B cell (primary cell): ENCODE results near the gene CREB3L1. TPM values are rescaled to one million over a fixed set of nuclear protein-coding genes. Genes with fewer than 3 reads are reported as not detected.

Experiments
- ATAC-seq: fragments of 200-7000 bp; cut with Tn5 transposase; one replicate; pipeline ENCODE4 v1.10.0; 2021; ENCODE audit warnings: low read depth, mild to moderate bottlenecking, moderate number of reproducible peaks, moderate library complexity
- CTCF ChIA-PET: fragments of 350-600 bp; sonication (Branson Sonifier 250); formaldehyde crosslinking; loops from one replicate; lab custom pipeline; 2021; ENCODE audit warnings: antibody characterized with exemption, inconsistent platforms; lab: Charles Lee
- POLR2A ChIA-PET: fragments of 350-600 bp; sonication (Branson Sonifier 250); formaldehyde crosslinking; loops from one replicate; lab custom pipeline; 2021; ENCODE audit warnings: antibody characterized with exemption; lab: Charles Lee
- DNase-seq: peaks from one replicate; pipeline ENCODE4 v3.0.0; 2013
- H2AFZ ChIP-seq: 2 replicates; pipeline ENCODE4 v1.6.1; 2012; ENCODE audit warnings: mild to moderate bottlenecking, low read depth, low read length; ENCODE audit not compliant: insufficient read depth, poor library complexity, severe bottlenecking
- H3K27ac ChIP-seq, 2 donors: 1 replicate in 1 of 2; 2 replicates in 1 of 2; pipeline ENCODE4 v1.5.1; 2012 to 2013; ENCODE audit warnings: low read length in 2 of 2, mild to moderate bottlenecking in 2 of 2, moderate library complexity in 1 of 2
- H3K27me3 ChIP-seq, 4 experiments: fragments of 200-600 bp in 1 of 4; sonication (generic) in 1 of 4; replicated peaks in 1 of 4; 1 replicate in 2 of 4; 2 replicates in 2 of 4; pipeline versions ENCODE4 v1.6.1 to v1.7.0; 2013 to 2016; ENCODE audit warnings: low read length in 3 of 4, mild to moderate bottlenecking in 2 of 4, mixed read lengths in 1 of 4, moderate library complexity in 1 of 4; ENCODE audit not compliant: insufficient read depth in 4 of 4, control insufficient read depth in 3 of 4; ENCODE audit errors: control extremely low read depth in 1 of 4
- H3K36me3 ChIP-seq, 2 experiments: replicated peaks in 1 of 2; 1 replicate in 1 of 2; 2 replicates in 1 of 2; pipeline versions ENCODE4 v1.6.1 to v1.7.1; 2013; ENCODE audit warnings: low read length in 1 of 2; ENCODE audit not compliant: insufficient read depth in 2 of 2, control insufficient read depth in 1 of 2; ENCODE audit errors: control extremely low read depth in 1 of 2, extremely low read depth in 1 of 2
- H3K4me1 ChIP-seq, 2 donors: fragments of 200-600 bp in 1 of 2; sonication (generic) in 1 of 2; 1 replicate in 1 of 2; 2 replicates in 1 of 2; pipeline versions ENCODE4 v1.5.1 to v1.6.1; 2013 to 2017; ENCODE audit warnings: low read length in 2 of 2; ENCODE audit not compliant: control insufficient read depth in 2 of 2, insufficient read depth in 2 of 2
- H3K4me2 ChIP-seq: replicated peaks from 2 replicates; pipeline ENCODE3; 2012; ENCODE audit warnings: mild to moderate bottlenecking, low read depth, low read length; ENCODE audit not compliant: poor library complexity, severe bottlenecking
- H3K4me3 ChIP-seq, 5 experiments: fragments of 200-600 bp in 1 of 5; sonication (generic) in 1 of 5; 1 replicate in 3 of 5; 2 replicates in 2 of 5; pipeline versions ENCODE4 v1.5.1 to v1.7.0; 2011 to 2016; ENCODE audit warnings: low read length in 4 of 5, mild to moderate bottlenecking in 4 of 5, low read depth in 2 of 5, control low read depth in 1 of 5, moderate library complexity in 1 of 5; ENCODE audit not compliant: insufficient read depth in 1 of 5; ENCODE audit errors: control extremely low read depth in 1 of 5, extremely low read depth in 1 of 5
- H3K79me2 ChIP-seq: fragments of 200-600 bp; sonication (generic); one replicate; pipeline ENCODE4 v1.6.0; 2016; ENCODE audit warnings: low read length; ENCODE audit not compliant: control insufficient read depth, insufficient read depth
- H3K9ac ChIP-seq: fragments of 200-600 bp; sonication (generic); 2 replicates; pipeline ENCODE4 v1.6.1; 2017; ENCODE audit warnings: mild to moderate bottlenecking, low read length, moderate library complexity
- H3K9me3 ChIP-seq, 3 donors: one replicate each; pipeline versions ENCODE4 v1.6.1 to v1.7.1; 2013; ENCODE audit warnings: low read length in 2 of 3; ENCODE audit not compliant: control insufficient read depth in 2 of 3, insufficient read depth in 1 of 3; ENCODE audit errors: control extremely low read depth in 1 of 3
- H4K20me1 ChIP-seq: 2 replicates; pipeline ENCODE4 v1.6.0; 2012; ENCODE audit warnings: mild to moderate bottlenecking, low read length; ENCODE audit not compliant: insufficient read depth, control insufficient read depth, poor library complexity, severe bottlenecking
- H3K27ac Mint-ChIP-seq: one replicate; pipeline ENCODE4 v1.8.0; 2021; ENCODE audit warnings: mixed read lengths
- H3K27me3 Mint-ChIP-seq: one replicate; pipeline ENCODE4 v1.8.0; 2021; ENCODE audit warnings: mixed read lengths
- H3K4me1 Mint-ChIP-seq: one replicate; pipeline ENCODE4 v1.8.0; 2021; ENCODE audit warnings: mixed read lengths
- H3K4me3 Mint-ChIP-seq: one replicate; pipeline ENCODE4 v1.8.0; 2021; ENCODE audit warnings: mixed read lengths
- H3K9me3 Mint-ChIP-seq: one replicate; pipeline ENCODE4 v1.8.0; 2022; ENCODE audit warnings: mixed read lengths; ENCODE audit not compliant: insufficient read depth
- CTCF ChIP-seq: fragments of 200-600 bp; IDR thresholded peaks from one replicate; pipeline ENCODE4 v1.8.0; 2022; ENCODE audit warnings: antibody characterized with exemption, mild to moderate bottlenecking
- EZH2 ChIP-seq: IDR thresholded peaks from 2 replicates; pipeline ENCODE4 v1.6.1; 2012; ENCODE audit warnings: borderline replicate concordance, low read depth, mild to moderate bottlenecking, moderate library complexity, low read length; ENCODE audit not compliant: insufficient read depth, poor library complexity, severe bottlenecking
- WGBS: methylation state at CpG from one replicate; pipeline ENCODE4 v1.1.5; 2013; ENCODE audit warnings: missing lambda C conversion rate; ENCODE audit not compliant: insufficient coverage; 5-methylcytosine and 5-hydroxymethylcytosine counted together
- intact Hi-C: fragments of 100-400 bp; cut with micrococcal nuclease; formaldehyde crosslinking; loops from one replicate; pipeline ENCODE4 v1.10.0; 2022
- polyA plus RNA-seq: library from polyadenylated mRNA; depleted of rRNA; stranded (reverse); fragments of >200 nt; gene quantifications from 2 replicates; pipeline ENCODE4 v1.2.3, GENCODE V29; 2012
- total RNA-seq, 2 donors: library from RNA; stranded (reverse); fragments of 120-200 nt in 1 of 2; gene quantifications; 1 replicate in 1 of 2; 2 replicates in 1 of 2; pipeline versions ENCODE4 v1.2.3 to v1.2.4, GENCODE V29; 2013 to 2022

The CREB3L1 gene
- total and polyA plus RNA-seq, 2 donors (not counting 1 experiment from before 2014, with no cell fraction given): not detected

- ChIA-PET CTCF (no interaction called here), POLR2A (no interaction called here)
- Histone ChIP-seq H3K9ac (no peak overlapping the region), H3K4me3 (no peak overlapping the region), H3K4me2 (no peak overlapping the region), H3K79me2 (no peaks in the 10 kb centered on the region), H3K36me3 (no peaks in the 10 kb centered on the region), H3K27ac (no peak overlapping the region), H3K9me3 (peaks cover 0 to 5% (median 0%) of the 10 kb centered on the region in 3 donors), H2AFZ (no peak overlapping the region), H4K20me1 (no peaks in the 10 kb centered on the region), H3K4me1 (peaks cover 0 to 5% of the 10 kb centered on the region in 2 donors), H3K27me3 (peaks cover 0 to 37% (median 12%) of the 10 kb centered on the region in 4 experiments)
- ATAC-seq (no peak), DNase-seq (no peak)
- Mint-ChIP-seq H3K4me1 (no peaks in the 10 kb centered on the region), H3K27ac (no peak overlapping the region), H3K9me3 (no peaks in the 10 kb centered on the region), H3K27me3 (peaks cover 49% of the 10 kb centered on the region), H3K4me3 (no peak overlapping the region)
- intact Hi-C loops: no loop called here
- no peak for TF ChIP-seq CTCF
- no peak for TF ChIP-seq EZH2
- WGBS: 41% methylated on average over 14 of the region's 16 CpGs
These were observed 61.7 kb downstream of the CREB3L1 start for GRCh38 chr11:46338988-46339666.

GRCh38 chr11:46339816-46340215 lies 62.4 kb downstream of the CREB3L1 start:
- H4K20me1 ChIP-seq: no peaks in the 10 kb centered on the region
- no peaks in the 10 kb centered on the region for H3K36me3 ChIP-seq
- peaks cover 0 to 30% (median 5%) of the 10 kb centered on the region in 4 experiments for H3K27me3 ChIP-seq
- peaks cover 0 to 2% (median 0%) of the 10 kb centered on the region in 3 donors for H3K9me3 ChIP-seq
- ATAC-seq (no peak), DNase-seq (no peak)
- H3K4me3 ChIP-seq: no peak overlapping the region
- no peak for TF ChIP-seq EZH2
- no peak for TF ChIP-seq CTCF
- H3K9me3 Mint-ChIP-seq: no peaks in the 10 kb centered on the region
- intact Hi-C loops: no loop called here
- H3K9ac ChIP-seq: no peak overlapping the region
- H3K79me2 ChIP-seq: no peaks in the 10 kb centered on the region
- H3K4me2 ChIP-seq: no peak overlapping the region
- peaks cover 2% of the 10 kb centered on the region for H3K4me1 Mint-ChIP-seq
- CTCF ChIA-PET: interaction anchor here (0.8 to 1.0 kb wide), 2 partner anchors 12 to 18 kb away, joined by 3 read pairs; no protein-coding TSS in a partner anchor
- no peak overlapping the region for H3K4me3 Mint-ChIP-seq
- H3K27ac ChIP-seq: no peak overlapping the region
- no peak overlapping the region for H3K27ac Mint-ChIP-seq
- peaks cover 43% of the 10 kb centered on the region for H3K27me3 Mint-ChIP-seq
- no peak overlapping the region for H2AFZ ChIP-seq
- 86% methylated on average over 2 of the region's 2 CpGs for WGBS
- POLR2A ChIA-PET: interaction anchor here (0.6 kb wide), 1 partner anchor 263 kb away, joined by 7 read pairs; no protein-coding TSS in a partner anchor
- peaks cover 2% of the 10 kb centered on the region in 2 donors for H3K4me1 ChIP-seq
